Sigmoid colon (tissue), 4 donors: ENCODE results near the gene PAX3.

Experiments
- EP300 ChIP-seq, 4 donors: sonication (generic); formaldehyde crosslinking; IDR thresholded peaks; one replicate each; pipeline ENCODE4 v1.6.1; 2017; ENCODE audit warnings: antibody characterized with exemption in 4 of 4
- POLR2A ChIP-seq, 2 donors: fragments of 450-650 bp; IDR thresholded peaks; one replicate each; pipeline ENCODE4 v1.6.1; 2016; ENCODE audit warnings: antibody characterized with exemption in 2 of 2, mild to moderate bottlenecking in 2 of 2, moderate library complexity in 2 of 2
- POLR2AphosphoS5 ChIP-seq, 4 donors: sonication (generic); formaldehyde crosslinking; IDR thresholded peaks; one replicate each; pipeline ENCODE4 v1.6.1; 2017; ENCODE audit warnings: antibody characterized with exemption in 4 of 4
- TF ChIP-seq, protein P1 (sequence below), 4 experiments: fragments of 450-650 bp in 3 of 4; fragments of 200-600 bp in 1 of 4; IDR thresholded peaks; one replicate each; pipeline ENCODE4 v1.5.1; 2016 to 2019; ENCODE audit warnings: antibody characterized with exemption in 4 of 4, mild to moderate bottlenecking in 3 of 4, moderate library complexity in 2 of 4

DNA sequence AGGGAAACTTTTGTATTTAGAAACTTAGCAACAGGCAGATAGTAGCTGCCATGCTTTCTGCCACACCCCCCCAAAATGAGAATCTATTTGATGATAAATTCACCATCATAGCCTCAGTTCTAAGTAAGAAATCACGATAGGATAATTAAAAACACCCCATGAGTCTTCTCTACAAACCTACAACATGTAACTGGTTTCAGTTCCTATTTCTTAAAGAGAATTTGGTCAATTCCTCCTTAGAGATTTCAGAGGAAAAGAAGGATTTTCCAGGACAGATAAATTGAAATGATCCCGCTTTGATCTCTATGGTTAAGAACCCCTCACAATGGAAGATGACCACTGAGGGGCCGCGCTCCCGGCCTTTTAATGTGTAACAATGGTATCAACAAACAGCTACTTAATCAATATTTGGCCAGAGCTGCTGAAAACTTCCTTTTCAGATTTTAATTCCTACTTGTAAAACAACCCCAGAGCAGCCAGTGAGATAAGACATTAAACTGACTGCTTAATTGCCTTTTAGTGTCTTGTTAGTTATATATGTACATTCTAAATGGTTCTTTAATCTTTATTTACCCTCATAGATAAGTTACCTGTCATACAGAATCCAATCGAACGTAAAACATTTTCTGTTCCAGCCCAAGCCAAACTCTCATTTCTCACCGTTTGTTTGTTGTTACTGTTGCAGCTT lies 10.1 kb downstream of the PAX3 start:
- TF ChIP-seq, protein P1, sequence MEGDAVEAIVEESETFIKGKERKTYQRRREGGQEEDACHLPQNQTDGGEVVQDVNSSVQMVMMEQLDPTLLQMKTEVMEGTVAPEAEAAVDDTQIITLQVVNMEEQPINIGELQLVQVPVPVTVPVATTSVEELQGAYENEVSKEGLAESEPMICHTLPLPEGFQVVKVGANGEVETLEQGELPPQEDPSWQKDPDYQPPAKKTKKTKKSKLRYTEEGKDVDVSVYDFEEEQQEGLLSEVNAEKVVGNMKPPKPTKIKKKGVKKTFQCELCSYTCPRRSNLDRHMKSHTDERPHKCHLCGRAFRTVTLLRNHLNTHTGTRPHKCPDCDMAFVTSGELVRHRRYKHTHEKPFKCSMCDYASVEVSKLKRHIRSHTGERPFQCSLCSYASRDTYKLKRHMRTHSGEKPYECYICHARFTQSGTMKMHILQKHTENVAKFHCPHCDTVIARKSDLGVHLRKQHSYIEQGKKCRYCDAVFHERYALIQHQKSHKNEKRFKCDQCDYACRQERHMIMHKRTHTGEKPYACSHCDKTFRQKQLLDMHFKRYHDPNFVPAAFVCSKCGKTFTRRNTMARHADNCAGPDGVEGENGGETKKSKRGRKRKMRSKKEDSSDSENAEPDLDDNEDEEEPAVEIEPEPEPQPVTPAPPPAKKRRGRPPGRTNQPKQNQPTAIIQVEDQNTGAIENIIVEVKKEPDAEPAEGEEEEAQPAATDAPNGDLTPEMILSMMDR (IDR thresholded peaks at IDR 0.05) = no peak
- TF ChIP-seq POLR2A (IDR thresholded peaks at IDR 0.05) (no peak), EP300 (IDR thresholded peaks at IDR 0.05) (no peak), POLR2AphosphoS5 (IDR thresholded peaks at IDR 0.05) (no peak)
